ENCODE measurements around the gene CELSR2. TPM values are rescaled to one million over a fixed set of nuclear protein-coding genes. Genes with fewer than 3 reads are reported as not detected.
"Not testable (repeated sequence)": the region's sequence is repeated elsewhere in the genome, so short reads cannot be mapped to it uniquely, and the experiment has no call there.

CELSR2 gene
- polyA plus RNA-seq, 1 donor (not counting 4 experiments of a cell fraction or from before 2014, with no cell fraction given) = 7.3 TPM

- dilution Hi-C loops (cut with MboI; ENCODE audit: extremely low pct_ligation_motif_present, low sequenced_read_pairs) = no loop called here
- H3K79me2 ChIP-seq (ENCODE audit: control insufficient read depth, insufficient read depth, low read length) = no peaks in the 10 kb centered on the region
- peaks cover 2% of the 10 kb centered on the region for H3K9me1 ChIP-seq (ENCODE audit: control insufficient read depth, extremely low read depth, insufficient read depth, low read length)
- no peak overlapping the region for H3K27ac ChIP-seq (ENCODE audit: control insufficient read depth, insufficient read depth, low read length)
- DNase-seq (ENCODE audit: low read depth, low spot score) (no peak), FAIRE-seq (no peak)
- H4K20me1 ChIP-seq (ENCODE audit: control insufficient read depth, extremely low read depth, insufficient read depth, low read length) = no peaks in the 10 kb centered on the region
- no peaks in the 10 kb centered on the region for H3K9me3 ChIP-seq (ENCODE audit: control insufficient read depth, low read depth, low read length)
- H3K27me3 ChIP-seq (ENCODE audit: control insufficient read depth, extremely low read depth, insufficient read depth, low read length) = no peaks in the 10 kb centered on the region
- H3K4me2 ChIP-seq (ENCODE audit: control insufficient read depth, extremely low read depth, insufficient read depth, low read depth, low read length) = no peak overlapping the region
- H3K4me3 ChIP-seq (ENCODE audit: control insufficient read depth in 2 of 3, extremely low read depth in 1 of 3, insufficient read depth in 2 of 3, low read depth in 1 of 3, low read length in 3 of 3) = no peak overlapping the region
- H3K36me3 ChIP-seq (ENCODE audit: control insufficient read depth in 2 of 2, extremely low read depth in 1 of 2, insufficient read depth in 2 of 2, low read length in 2 of 2) = no peaks in the 10 kb centered on the region
- TF ChIP-seq CTCF (optimal IDR thresholded peaks at IDR 0.05 in 1 of 3, IDR thresholded peaks at IDR 0.05 in 1 of 3, conservative IDR thresholded peaks at IDR 0.05 in 1 of 3; ENCODE audit: extremely low read depth in 1 of 3, insufficient read depth in 2 of 3, low read length in 3 of 3) (no peak), EZH2 (IDR thresholded peaks at IDR 0.05; ENCODE audit: low read length) (no peak)
- H3K9ac ChIP-seq (ENCODE audit: control insufficient read depth, extremely low read depth, insufficient read depth, low read length) = no peak overlapping the region
- no peak overlapping the region for H2AFZ ChIP-seq (ENCODE audit: control insufficient read depth, low read length)
- peaks cover 3% of the 10 kb centered on the region for H3K4me1 ChIP-seq (ENCODE audit: control insufficient read depth, extremely low read depth, insufficient read depth, low read length)
These were observed 55.0 kb downstream of the CELSR2 start for GRCh38 chr1:109304226-109304920.

DNA sequence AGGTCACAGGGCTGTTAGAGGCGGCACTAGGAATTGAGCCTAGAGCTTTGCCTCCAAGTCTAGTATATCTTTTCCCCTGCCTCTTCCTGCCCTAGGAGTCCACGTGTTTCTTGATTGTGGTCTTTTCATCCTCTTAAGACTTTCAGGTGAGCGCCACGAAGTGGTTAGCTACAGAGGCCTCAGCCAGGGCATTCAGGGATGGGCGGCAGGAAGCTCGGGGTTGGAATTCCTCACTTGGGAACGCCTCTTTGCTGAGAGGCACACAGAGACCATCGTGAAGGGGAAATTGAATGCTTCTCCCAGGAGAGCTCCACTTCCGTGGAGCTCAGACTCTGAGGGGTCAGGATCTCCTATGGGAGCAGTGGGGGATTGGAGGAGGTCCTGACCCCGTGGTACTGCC lies 56.7 kb downstream of the CELSR2 start:
- H3K27me3 ChIP-seq (ENCODE audit: control insufficient read depth, extremely low read depth, insufficient read depth, low read length); H3K36me3 ChIP-seq (ENCODE audit: control insufficient read depth in 2 of 2, extremely low read depth in 1 of 2, insufficient read depth in 2 of 2, low read length in 2 of 2); H3K9me3 ChIP-seq (ENCODE audit: control insufficient read depth, low read depth, low read length); H3K79me2 ChIP-seq (ENCODE audit: control insufficient read depth, insufficient read depth, low read length); H4K20me1 ChIP-seq (ENCODE audit: control insufficient read depth, extremely low read depth, insufficient read depth, low read length); H2AFZ ChIP-seq (ENCODE audit: control insufficient read depth, low read length); H3K4me3 ChIP-seq (ENCODE audit: control insufficient read depth in 2 of 3, extremely low read depth in 1 of 3, insufficient read depth in 2 of 3, low read depth in 1 of 3, low read length in 3 of 3); H3K9me1 ChIP-seq (ENCODE audit: control insufficient read depth, extremely low read depth, insufficient read depth, low read length); H3K4me2 ChIP-seq (ENCODE audit: control insufficient read depth, extremely low read depth, insufficient read depth, low read depth, low read length); dilution Hi-C loops (cut with MboI; ENCODE audit: extremely low pct_ligation_motif_present, low sequenced_read_pairs); H3K27ac ChIP-seq (ENCODE audit: control insufficient read depth, insufficient read depth, low read length); FAIRE-seq; H3K4me1 ChIP-seq (ENCODE audit: control insufficient read depth, extremely low read depth, insufficient read depth, low read length); DNase-seq (ENCODE audit: low read depth, low spot score); H3K9ac ChIP-seq (ENCODE audit: control insufficient read depth, extremely low read depth, insufficient read depth, low read length): not testable (repeated sequence)

DNA sequence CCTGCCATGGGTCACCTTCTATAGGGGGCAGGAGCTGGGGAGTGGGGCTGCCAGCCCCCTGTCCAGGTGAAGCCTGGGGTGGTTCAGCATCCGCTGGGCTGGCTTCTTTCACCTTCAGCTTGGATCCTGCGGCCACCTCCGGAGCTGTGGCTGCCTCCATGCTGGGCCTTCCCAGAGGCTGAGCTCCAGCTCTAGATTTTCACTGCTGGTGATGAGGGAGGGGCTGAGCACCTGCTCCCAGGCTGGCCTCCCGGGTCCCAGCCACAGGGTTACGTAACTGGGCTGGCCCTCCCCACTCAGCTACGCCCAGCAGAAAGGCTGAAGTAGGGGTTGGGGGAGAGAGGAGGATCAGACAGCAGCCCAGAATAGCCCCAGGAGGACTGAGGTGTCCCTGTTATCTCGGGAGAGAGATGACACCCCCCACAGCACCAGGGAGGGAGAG lies 57.5 kb downstream of the CELSR2 start, which contains the start of gene MYBPHL:
MYBPHL (minus strand) TSS at position 180 of the 442 bp plus-strand sequence; CDS start at position 160, 20 bp downstream.
- TF ChIP-seq CTCF (optimal IDR thresholded peaks at IDR 0.05 in 1 of 3, IDR thresholded peaks at IDR 0.05 in 1 of 3, conservative IDR thresholded peaks at IDR 0.05 in 1 of 3; ENCODE audit: extremely low read depth in 1 of 3, insufficient read depth in 2 of 3, low read length in 3 of 3) (no peak), EZH2 (IDR thresholded peaks at IDR 0.05; ENCODE audit: low read length) (no peak)
- Histone ChIP-seq H3K9me3 (ENCODE audit: control insufficient read depth, low read depth, low read length) (no peaks in the 10 kb centered on the region), H3K4me3 (ENCODE audit: control insufficient read depth in 2 of 3, extremely low read depth in 1 of 3, insufficient read depth in 2 of 3, low read depth in 1 of 3, low read length in 3 of 3) (no peak within 1 kb of the TSS), H3K9me1 (ENCODE audit: control insufficient read depth, extremely low read depth, insufficient read depth, low read length) (no peaks in the 10 kb centered on the region), H3K79me2 (ENCODE audit: control insufficient read depth, insufficient read depth, low read length) (no peaks in the 10 kb centered on the region), H3K9ac (ENCODE audit: control insufficient read depth, extremely low read depth, insufficient read depth, low read length) (no peak within 1 kb of the TSS), H3K27me3 (ENCODE audit: control insufficient read depth, extremely low read depth, insufficient read depth, low read length) (peaks cover 4% of the 10 kb centered on the region), H4K20me1 (ENCODE audit: control insufficient read depth, extremely low read depth, insufficient read depth, low read length) (no peaks in the 10 kb centered on the region), H2AFZ (ENCODE audit: control insufficient read depth, low read length) (no peak within 1 kb of the TSS), H3K4me2 (ENCODE audit: control insufficient read depth, extremely low read depth, insufficient read depth, low read depth, low read length) (no peak within 1 kb of the TSS), H3K4me1 (ENCODE audit: control insufficient read depth, extremely low read depth, insufficient read depth, low read length) (no peaks in the 10 kb centered on the region), H3K36me3 (ENCODE audit: control insufficient read depth in 2 of 2, extremely low read depth in 1 of 2, insufficient read depth in 2 of 2, low read length in 2 of 2) (no peaks in the 10 kb centered on the region), H3K27ac (ENCODE audit: control insufficient read depth, insufficient read depth, low read length) (no peak within 1 kb of the TSS)
- FAIRE-seq = no peak
- dilution Hi-C loops (cut with MboI; ENCODE audit: extremely low pct_ligation_motif_present, low sequenced_read_pairs) = no loop called here
- no peak for DNase-seq (ENCODE audit: low read depth, low spot score)

Measured in keratinocyte (primary cell).